Central memory CD8-positive, alpha-beta T cell (primary cell): ENCODE data around the gene C3orf70.

ENCODE experiments used
- ATAC-seq: fragments of 150-1000 bp; cut with Tn5 transposase; replicated peaks from 2 replicates; pipeline ENCODE4 v1.10.0; 2022; ENCODE audit warnings: mild to moderate bottlenecking, moderate FRiP score, moderate number of reproducible peaks; ENCODE audit not compliant: poor library complexity, severe bottlenecking; ENCODE audit errors: extremely low read depth
- DNase-seq, 2 donors: peaks; one replicate each; pipeline ENCODE4 v3.0.0; 2021; ENCODE audit warnings: low spot score in 2 of 2
- H3K27ac Mint-ChIP-seq: one replicate; pipeline ENCODE4 v1.8.0; 2022; ENCODE audit warnings: low read depth, mild to moderate bottlenecking, moderate library complexity, mixed read lengths
- H3K27me3 Mint-ChIP-seq: one replicate; pipeline ENCODE4 v1.8.0; 2022; ENCODE audit warnings: mixed read lengths
- H3K36me3 Mint-ChIP-seq: one replicate; pipeline ENCODE4 v1.8.0; 2022; ENCODE audit warnings: mild to moderate bottlenecking, moderate library complexity, mixed read lengths; ENCODE audit not compliant: insufficient read depth
- H3K4me1 Mint-ChIP-seq: one replicate; pipeline ENCODE4 v1.8.0; 2022; ENCODE audit warnings: mixed read lengths
- H3K4me3 Mint-ChIP-seq: one replicate; pipeline ENCODE4 v1.8.0; 2022; ENCODE audit warnings: mild to moderate bottlenecking, moderate library complexity, mixed read lengths
- H3K9me3 Mint-ChIP-seq: one replicate; pipeline ENCODE4 v1.8.0; 2022; ENCODE audit warnings: mixed read lengths

Gene C3orf70

DNA sequence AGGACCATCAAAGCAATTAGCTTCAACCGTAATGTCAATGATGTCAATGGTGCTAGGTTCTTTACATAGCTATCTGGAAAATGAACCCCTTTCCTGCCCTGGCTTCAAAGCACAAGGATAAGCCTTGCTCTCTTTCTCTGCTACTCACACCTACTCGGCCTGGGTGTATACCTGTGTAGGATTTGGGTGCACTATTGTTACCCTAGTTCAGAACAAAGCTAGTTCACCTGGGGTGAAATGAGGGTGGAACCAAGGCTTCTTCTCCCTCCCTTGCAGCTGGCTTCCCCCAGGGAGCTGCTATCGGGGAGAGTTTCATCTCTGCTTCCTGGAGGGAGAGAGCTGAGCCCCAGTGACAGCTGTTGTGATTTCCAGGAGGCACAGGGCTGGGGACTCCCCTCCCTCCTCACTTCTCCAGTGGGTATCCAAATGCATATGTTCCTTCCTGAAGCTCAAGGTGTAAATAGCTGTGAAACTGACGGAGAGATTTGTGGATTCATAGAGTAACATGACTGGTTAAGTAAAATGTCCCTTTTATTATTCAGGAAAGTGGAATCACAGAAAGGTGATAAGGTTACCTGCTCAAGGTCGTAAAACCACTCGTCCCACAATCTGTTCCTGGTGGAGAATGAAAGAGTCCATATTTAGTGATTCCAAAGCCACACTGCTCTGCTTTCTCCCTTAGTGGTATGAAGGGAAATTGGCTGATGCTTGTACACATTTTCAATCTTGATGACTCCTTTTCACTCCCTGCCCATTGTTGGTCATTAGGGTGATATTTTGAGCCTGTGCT lies 11.8 kb upstream of the C3orf70 start:
- no peak overlapping the region for H3K4me3 Mint-ChIP-seq
- no peaks in the 10 kb centered on the region for H3K4me1 Mint-ChIP-seq
- peaks cover 58% of the 10 kb centered on the region for H3K27me3 Mint-ChIP-seq
- ATAC-seq (no peak), DNase-seq (no peak)
- no peak overlapping the region for H3K27ac Mint-ChIP-seq
- H3K36me3 Mint-ChIP-seq, result no peaks in the 10 kb centered on the region
- no peaks in the 10 kb centered on the region for H3K9me3 Mint-ChIP-seq

- Mint-ChIP-seq H3K4me1 (no peaks in the 10 kb centered on the region), H3K36me3 (no peaks in the 10 kb centered on the region), H3K27me3 (peaks cover 64% of the 10 kb centered on the region), H3K27ac (no peak overlapping the region), H3K4me3 (no peak overlapping the region), H3K9me3 (no peaks in the 10 kb centered on the region)
- DNase-seq (no peak), ATAC-seq (no peak)
Measured at GRCh38 chr3:185162634-185163033, 9.8 kb upstream of the C3orf70 start.

DNA sequence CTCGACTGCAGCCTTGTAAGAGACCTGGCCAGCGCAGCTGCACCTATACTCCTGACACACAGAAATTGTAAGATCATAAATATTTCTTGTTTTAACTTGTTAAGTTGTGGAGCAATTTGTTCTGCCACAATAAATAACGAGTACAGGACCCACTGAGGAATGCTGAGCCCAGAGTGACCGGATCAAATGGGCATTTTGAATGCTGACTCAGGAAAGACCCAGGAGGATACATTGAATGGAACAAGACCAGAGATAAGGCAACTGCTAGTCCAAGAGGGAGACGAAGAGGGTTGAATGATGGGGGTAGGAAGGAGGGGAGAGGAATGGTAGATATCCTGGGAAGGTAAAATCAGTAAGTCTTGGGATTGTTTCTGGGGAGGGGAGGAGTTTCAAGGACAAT lies 8.9 kb upstream of the C3orf70 start:
- no peak overlapping the region for H3K27ac Mint-ChIP-seq
- H3K4me1 Mint-ChIP-seq, result no peaks in the 10 kb centered on the region

DNA sequence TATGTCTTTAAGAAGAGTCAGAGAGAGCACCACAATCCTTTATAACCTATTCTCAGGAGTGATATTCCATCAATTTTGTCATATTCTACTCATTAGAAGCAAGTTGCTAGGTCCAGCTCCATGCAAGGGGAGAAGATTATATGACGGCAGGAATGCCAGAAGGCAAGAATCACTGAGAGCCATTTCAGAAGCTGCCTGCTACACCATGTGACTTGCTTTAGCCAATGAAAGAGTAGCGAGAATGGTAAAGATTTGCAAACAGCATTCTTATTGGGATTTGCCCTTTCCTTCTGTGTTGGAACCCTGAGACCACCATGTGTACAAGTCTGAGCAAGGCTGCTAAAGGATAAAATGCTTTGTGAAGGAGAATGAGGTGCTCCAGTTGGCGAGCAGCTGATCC lies 4.5 kb upstream of the C3orf70 start:
- Mint-ChIP-seq H3K9me3 (no peaks in the 10 kb centered on the region), H3K27ac (no peak overlapping the region)

More for the DNA sequence above, 8.9 kb upstream of the C3orf70 start:
- DNase-seq, result no peak
- no peaks in the 10 kb centered on the region for H3K36me3 Mint-ChIP-seq
- no peak for ATAC-seq
- H3K9me3 Mint-ChIP-seq, result no peaks in the 10 kb centered on the region
- H3K4me3 Mint-ChIP-seq, result no peak overlapping the region
- H3K27me3 Mint-ChIP-seq, result peaks cover 61% of the 10 kb centered on the region

GRCh38 chr3:185155678-185156077 lies 2.8 kb upstream of the C3orf70 start:
- H3K27ac Mint-ChIP-seq, result no peak overlapping the region
- ATAC-seq (no peak), DNase-seq (no peak)
- H3K4me3 Mint-ChIP-seq, result no peak overlapping the region
- no peaks in the 10 kb centered on the region for H3K9me3 Mint-ChIP-seq
- H3K27me3 Mint-ChIP-seq, result peaks cover 37% of the 10 kb centered on the region
- no peaks in the 10 kb centered on the region for H3K36me3 Mint-ChIP-seq
- H3K4me1 Mint-ChIP-seq, result peaks cover 5% of the 10 kb centered on the region

More for the DNA sequence above, 4.5 kb upstream of the C3orf70 start:
- no peaks in the 10 kb centered on the region for H3K36me3 Mint-ChIP-seq
- DNase-seq (no peak), ATAC-seq (no peak)
- H3K27me3 Mint-ChIP-seq, result peaks cover 34% of the 10 kb centered on the region
- peaks cover 5% of the 10 kb centered on the region for H3K4me1 Mint-ChIP-seq
- H3K4me3 Mint-ChIP-seq, result no peak overlapping the region

- H3K4me1 Mint-ChIP-seq, result peaks cover 5% of the 10 kb centered on the region
- H3K27ac Mint-ChIP-seq, result no peak overlapping the region
- H3K36me3 Mint-ChIP-seq, result no peaks in the 10 kb centered on the region
- H3K9me3 Mint-ChIP-seq, result no peaks in the 10 kb centered on the region
- no peak overlapping the region for H3K4me3 Mint-ChIP-seq
- ATAC-seq (no peak), DNase-seq (no peak)
- H3K27me3 Mint-ChIP-seq, result peaks cover 33% of the 10 kb centered on the region
Measured at GRCh38 chr3:185153861-185154629, 1.2 kb upstream of the C3orf70 start.

GRCh38 chr3:185153171-185153771 lies 411 bp upstream of the C3orf70 start:
- Mint-ChIP-seq H3K4me3 (no peak overlapping the region), H3K36me3 (no peaks in the 10 kb centered on the region), H3K9me3 (no peaks in the 10 kb centered on the region), H3K27ac (no peak overlapping the region), H3K27me3 (peaks cover 26% of the 10 kb centered on the region), H3K4me1 (peaks cover 5% of the 10 kb centered on the region)
- DNase-seq, result no peak
- ATAC-seq, result no peak

DNA sequence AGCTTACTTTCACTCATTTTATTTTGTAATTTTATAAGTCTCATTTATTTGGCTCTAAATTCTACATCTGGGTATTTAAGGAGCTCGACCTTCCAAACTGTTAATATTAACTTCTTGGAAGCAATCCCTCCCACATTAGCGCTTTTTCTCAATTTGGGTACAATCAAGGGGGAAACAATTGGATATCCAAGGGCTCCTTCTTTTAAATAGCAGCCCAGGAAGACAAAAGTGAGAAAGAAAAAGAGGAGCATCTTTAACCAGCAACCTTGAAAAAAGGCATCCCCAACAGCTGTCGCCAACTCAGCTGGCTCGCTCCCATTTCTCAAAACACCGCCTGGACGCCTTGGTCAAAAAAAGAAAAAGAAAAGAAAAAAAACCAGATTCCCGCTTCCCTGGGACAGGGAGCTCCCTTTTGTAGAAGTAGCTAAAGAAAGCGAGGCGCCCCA lies 873 bp downstream of the C3orf70 start:
- Mint-ChIP-seq H3K36me3 (no peaks in the 10 kb centered on the region), H3K4me3 (no peak overlapping the region), H3K27ac (no peak overlapping the region), H3K4me1 (peaks cover 5% of the 10 kb centered on the region), H3K27me3 (peaks cover 24% of the 10 kb centered on the region), H3K9me3 (no peaks in the 10 kb centered on the region)
- no peak for DNase-seq
- ATAC-seq, result no peak

- Mint-ChIP-seq H3K4me1 (peaks cover 5% of the 10 kb centered on the region), H3K9me3 (no peaks in the 10 kb centered on the region), H3K27me3 (peaks cover 24% of the 10 kb centered on the region), H3K36me3 (no peaks in the 10 kb centered on the region), H3K27ac (no peak overlapping the region), H3K4me3 (peak overlapping the region; percentile 3)
- DNase-seq (no peak), ATAC-seq (no peak)
Measured at GRCh38 chr3:185151101-185151963, 1.5 kb downstream of the C3orf70 start.

GRCh38 chr3:185150561-185150960 lies 2.3 kb downstream of the C3orf70 start:
- H3K27ac Mint-ChIP-seq, result no peak overlapping the region
- no peak for ATAC-seq
- DNase-seq, result no peak
- H3K36me3 Mint-ChIP-seq, result no peaks in the 10 kb centered on the region
- peaks cover 5% of the 10 kb centered on the region for H3K4me1 Mint-ChIP-seq
- H3K27me3 Mint-ChIP-seq, result peaks cover 24% of the 10 kb centered on the region
- no peak overlapping the region for H3K4me3 Mint-ChIP-seq
- no peaks in the 10 kb centered on the region for H3K9me3 Mint-ChIP-seq

- no peaks in the 10 kb centered on the region for H3K9me3 Mint-ChIP-seq
- no peak for DNase-seq
- peaks cover 5% of the 10 kb centered on the region for H3K4me1 Mint-ChIP-seq
- ATAC-seq, result no peak
- peaks cover 24% of the 10 kb centered on the region for H3K27me3 Mint-ChIP-seq
- H3K4me3 Mint-ChIP-seq, result no peak overlapping the region
- H3K27ac Mint-ChIP-seq, result no peak overlapping the region
- H3K36me3 Mint-ChIP-seq, result no peaks in the 10 kb centered on the region
Measured at GRCh38 chr3:185149591-185149990, 3.3 kb downstream of the C3orf70 start.

GRCh38 chr3:185145511-185145910 lies 7.3 kb downstream of the C3orf70 start:
- DNase-seq, result no peak
- H3K36me3 Mint-ChIP-seq, result peaks cover 1% of the 10 kb centered on the region

More at GRCh38 chr3:185145511-185145910, 7.3 kb downstream of the C3orf70 start:
- Mint-ChIP-seq H3K27me3 (peaks cover 4% of the 10 kb centered on the region), H3K4me3 (no peak overlapping the region), H3K4me1 (no peaks in the 10 kb centered on the region), H3K27ac (no peak overlapping the region), H3K9me3 (no peaks in the 10 kb centered on the region)
- no peak for ATAC-seq
